ENCODE data around the gene TTC28. TPM values are rescaled to one million over a fixed set of nuclear protein-coding genes. Genes with fewer than 3 reads are reported as not detected.

The TTC28 gene
- total and polyA plus RNA-seq, 10 of the 15 experiments (the other 5 are each of a cell fraction or from before 2014, with no cell fraction given) = 0.15 to 8.4 (median 1.4) TPM

DNA sequence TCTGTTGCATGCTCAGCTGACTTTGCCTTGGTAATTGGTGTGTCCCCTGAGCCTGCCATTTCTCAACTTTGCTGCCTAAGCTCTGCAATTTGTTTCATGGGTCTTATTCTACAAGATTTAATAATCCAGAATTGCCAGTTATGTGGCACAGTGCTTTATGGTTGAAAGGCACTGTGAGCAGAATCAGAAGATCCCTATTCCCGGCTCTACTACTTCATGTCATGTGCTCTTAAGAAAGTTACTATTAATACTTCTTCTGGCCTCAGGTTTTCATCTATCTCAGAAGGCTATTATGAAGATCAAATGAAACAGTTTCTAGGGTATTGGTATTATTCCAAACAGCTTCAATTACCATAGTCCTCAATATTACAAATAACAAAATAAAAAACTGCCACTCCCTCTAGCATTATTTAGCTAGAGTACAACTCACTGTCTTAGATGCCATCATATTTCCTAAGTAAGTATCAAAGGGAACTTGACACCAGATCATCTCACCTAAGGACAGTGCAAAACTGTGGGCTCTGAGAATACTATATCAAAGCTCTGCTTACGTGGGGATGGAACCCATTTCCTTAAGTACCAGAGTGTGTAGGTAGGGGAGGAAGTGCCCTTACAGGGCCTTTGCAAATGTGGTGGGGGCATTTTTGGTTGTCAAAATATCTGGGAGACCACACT is 560.5 kb downstream of the TTC28 start (continued):
- TF ChIP-seq, protein P1, sequence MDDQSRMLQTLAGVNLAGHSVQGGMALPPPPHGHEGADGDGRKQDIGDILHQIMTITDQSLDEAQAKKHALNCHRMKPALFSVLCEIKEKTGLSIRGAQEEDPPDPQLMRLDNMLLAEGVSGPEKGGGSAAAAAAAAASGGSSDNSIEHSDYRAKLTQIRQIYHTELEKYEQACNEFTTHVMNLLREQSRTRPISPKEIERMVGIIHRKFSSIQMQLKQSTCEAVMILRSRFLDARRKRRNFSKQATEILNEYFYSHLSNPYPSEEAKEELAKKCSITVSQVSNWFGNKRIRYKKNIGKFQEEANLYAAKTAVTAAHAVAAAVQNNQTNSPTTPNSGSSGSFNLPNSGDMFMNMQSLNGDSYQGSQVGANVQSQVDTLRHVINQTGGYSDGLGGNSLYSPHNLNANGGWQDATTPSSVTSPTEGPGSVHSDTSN (IDR thresholded peaks at IDR 0.05; ENCODE audit: insufficient replicate concordance, low read depth, low read length) = no peak
- no peak for TF ChIP-seq TCF3 (IDR thresholded peaks at IDR 0.05; ENCODE audit: borderline replicate concordance, insufficient read depth, low read depth, low read length)
- TF ChIP-seq POLR2A (IDR thresholded peaks at IDR 0.05; ENCODE audit: low read depth, low read length) = no peak

DNA sequence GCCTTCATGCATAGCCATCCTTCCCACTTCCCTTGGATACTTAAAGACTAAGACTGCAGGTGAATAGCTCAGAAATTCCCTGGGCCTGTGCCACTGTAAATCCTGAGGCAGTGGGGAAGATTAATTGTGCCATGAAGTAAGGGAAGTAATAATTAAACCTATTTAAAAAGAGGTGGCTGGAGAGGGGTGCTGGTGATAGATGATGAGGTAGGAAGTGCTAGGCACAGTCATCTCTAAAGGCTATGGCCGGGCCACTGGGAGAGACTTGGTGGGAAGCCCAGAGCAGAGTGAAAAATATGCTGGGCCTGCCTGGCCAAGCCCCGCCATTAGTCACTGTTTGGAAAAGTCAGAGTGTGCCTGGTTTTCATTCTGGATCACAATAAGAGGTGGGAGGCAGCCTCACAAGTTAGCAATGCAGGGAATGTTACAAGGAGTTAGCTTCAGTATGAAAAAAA is 563.4 kb downstream of the TTC28 start:
- no peak overlapping the region for H2AFZ ChIP-seq (ENCODE audit: control insufficient read depth, low read depth, low read length)
- H3K36me3 ChIP-seq (ENCODE audit: control insufficient read depth in 2 of 2, insufficient read depth in 2 of 2, low read length in 1 of 2) = no peaks in the 10 kb centered on the region
- H3K9me3 ChIP-seq (replicated peaks; ENCODE audit: control insufficient read depth, insufficient read depth, low read length) = no peaks in the 10 kb centered on the region
- no peak overlapping the region for H3K9ac ChIP-seq (ENCODE audit: control insufficient read depth, insufficient read depth, low read length)
- 0% methylated on average over 2 of the region's 2 CpGs for WGBS (ENCODE audit: insufficient coverage, insufficient replicate concordance, low lambda C conversion rate, missing lambda C conversion rate)
- BruUV-seq (replicated peaks) = no TSS peak
- no peak overlapping the region for H3K4me2 ChIP-seq (ENCODE audit: control insufficient read depth, insufficient read depth)
- ChIA-PET RAD21 (ENCODE audit: unreplicated experiment) (no interaction called here), POLR2A (no interaction called here), SMC1A (ENCODE audit: uncharacterized antibody, unreplicated experiment) (no interaction called here), CTCF (no interaction called here)
- intact Hi-C loops (cut with micrococcal nuclease; ENCODE audit: unreplicated experiment) (no loop called here), in situ Hi-C loops (cut with MboI) (no loop called here)
- ATAC-seq = no peak
- H3K27me3 ChIP-seq (replicated peaks in 1 of 2; ENCODE audit: control insufficient read depth in 2 of 2, insufficient read depth in 2 of 2, low read length in 1 of 2) = peaks cover 2 to 3% of the 10 kb centered on the region in 2 experiments; a peak in 3 of 4 replicates
- no peak overlapping the region for H3K27ac ChIP-seq (ENCODE audit: control insufficient read depth, insufficient read depth)
- no peaks in the 10 kb centered on the region for H3K4me1 ChIP-seq (ENCODE audit: control insufficient read depth, insufficient read depth, low read length)
- H3K4me3 ChIP-seq = no peak overlapping the region
- TF ChIP-seq NFYA (IDR thresholded peaks at IDR 0.05; ENCODE audit: borderline replicate concordance, low read depth, low read length) (no peak), RB1 (IDR thresholded peaks at IDR 0.05; ENCODE audit: borderline replicate concordance) (no peak), ATF7 (IDR thresholded peaks at IDR 0.05; ENCODE audit: low read depth) (no peak), NR2C2 (IDR thresholded peaks at IDR 0.05; ENCODE audit: borderline replicate concordance, control insufficient read depth, insufficient read length, low read depth) (no peak), GATAD2B (conservative IDR thresholded peaks at IDR 0.05; ENCODE audit: low read depth) (no peak)
- TF ChIP-seq, protein P2, sequence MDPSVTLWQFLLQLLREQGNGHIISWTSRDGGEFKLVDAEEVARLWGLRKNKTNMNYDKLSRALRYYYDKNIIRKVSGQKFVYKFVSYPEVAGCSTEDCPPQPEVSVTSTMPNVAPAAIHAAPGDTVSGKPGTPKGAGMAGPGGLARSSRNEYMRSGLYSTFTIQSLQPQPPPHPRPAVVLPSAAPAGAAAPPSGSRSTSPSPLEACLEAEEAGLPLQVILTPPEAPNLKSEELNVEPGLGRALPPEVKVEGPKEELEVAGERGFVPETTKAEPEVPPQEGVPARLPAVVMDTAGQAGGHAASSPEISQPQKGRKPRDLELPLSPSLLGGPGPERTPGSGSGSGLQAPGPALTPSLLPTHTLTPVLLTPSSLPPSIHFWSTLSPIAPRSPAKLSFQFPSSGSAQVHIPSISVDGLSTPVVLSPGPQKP (IDR thresholded peaks at IDR 0.05; ENCODE audit: low read depth, low read length) = no peak
- TF ChIP-seq, protein P3, sequence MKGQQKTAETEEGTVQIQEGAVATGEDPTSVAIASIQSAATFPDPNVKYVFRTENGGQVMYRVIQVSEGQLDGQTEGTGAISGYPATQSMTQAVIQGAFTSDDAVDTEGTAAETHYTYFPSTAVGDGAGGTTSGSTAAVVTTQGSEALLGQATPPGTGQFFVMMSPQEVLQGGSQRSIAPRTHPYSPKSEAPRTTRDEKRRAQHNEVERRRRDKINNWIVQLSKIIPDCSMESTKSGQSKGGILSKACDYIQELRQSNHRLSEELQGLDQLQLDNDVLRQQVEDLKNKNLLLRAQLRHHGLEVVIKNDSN (IDR thresholded peaks at IDR 0.05; ENCODE audit: borderline replicate concordance, extremely low read length, insufficient read depth, low read depth, low read length) = no peak
- TF ChIP-seq, protein P4, sequence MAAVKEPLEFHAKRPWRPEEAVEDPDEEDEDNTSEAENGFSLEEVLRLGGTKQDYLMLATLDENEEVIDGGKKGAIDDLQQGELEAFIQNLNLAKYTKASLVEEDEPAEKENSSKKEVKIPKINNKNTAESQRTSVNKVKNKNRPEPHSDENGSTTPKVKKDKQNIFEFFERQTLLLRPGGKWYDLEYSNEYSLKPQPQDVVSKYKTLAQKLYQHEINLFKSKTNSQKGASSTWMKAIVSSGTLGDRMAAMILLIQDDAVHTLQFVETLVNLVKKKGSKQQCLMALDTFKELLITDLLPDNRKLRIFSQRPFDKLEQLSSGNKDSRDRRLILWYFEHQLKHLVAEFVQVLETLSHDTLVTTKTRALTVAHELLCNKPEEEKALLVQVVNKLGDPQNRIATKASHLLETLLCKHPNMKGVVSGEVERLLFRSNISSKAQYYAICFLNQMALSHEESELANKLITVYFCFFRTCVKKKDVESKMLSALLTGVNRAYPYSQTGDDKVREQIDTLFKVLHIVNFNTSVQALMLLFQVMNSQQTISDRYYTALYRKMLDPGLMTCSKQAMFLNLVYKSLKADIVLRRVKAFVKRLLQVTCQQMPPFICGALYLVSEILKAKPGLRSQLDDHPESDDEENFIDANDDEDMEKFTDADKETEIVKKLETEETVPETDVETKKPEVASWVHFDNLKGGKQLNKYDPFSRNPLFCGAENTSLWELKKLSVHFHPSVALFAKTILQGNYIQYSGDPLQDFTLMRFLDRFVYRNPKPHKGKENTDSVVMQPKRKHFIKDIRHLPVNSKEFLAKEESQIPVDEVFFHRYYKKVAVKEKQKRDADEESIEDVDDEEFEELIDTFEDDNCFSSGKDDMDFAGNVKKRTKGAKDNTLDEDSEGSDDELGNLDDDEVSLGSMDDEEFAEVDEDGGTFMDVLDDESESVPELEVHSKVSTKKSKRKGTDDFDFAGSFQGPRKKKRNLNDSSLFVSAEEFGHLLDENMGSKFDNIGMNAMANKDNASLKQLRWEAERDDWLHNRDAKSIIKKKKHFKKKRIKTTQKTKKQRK (IDR thresholded peaks at IDR 0.05; ENCODE audit: low read depth, low read length) = no peak
- H4K20me1 ChIP-seq (ENCODE audit: control insufficient read depth, insufficient read depth) = no peaks in the 10 kb centered on the region
- no peak for DNase-seq (ENCODE audit: low read depth, low spot score)
- no peak for FAIRE-seq
- no peaks in the 10 kb centered on the region for H3K79me2 ChIP-seq (ENCODE audit: control insufficient read depth, insufficient read depth, low read length)

All from GM12878 (cell line).